ENCODE data around the gene MYT1. TPM values are rescaled to one million over a fixed set of nuclear protein-coding genes. Genes with fewer than 3 reads are reported as not detected.
A peak's percentile ranks its signal among the peaks of the same experiment; 100 is the strongest.

The MYT1 gene
- total and polyA plus RNA-seq, 2 of the 13 experiments (the other 11 are each of a cell fraction or from before 2014, with no cell fraction given) = 0.58 to 2.5 TPM

DNA sequence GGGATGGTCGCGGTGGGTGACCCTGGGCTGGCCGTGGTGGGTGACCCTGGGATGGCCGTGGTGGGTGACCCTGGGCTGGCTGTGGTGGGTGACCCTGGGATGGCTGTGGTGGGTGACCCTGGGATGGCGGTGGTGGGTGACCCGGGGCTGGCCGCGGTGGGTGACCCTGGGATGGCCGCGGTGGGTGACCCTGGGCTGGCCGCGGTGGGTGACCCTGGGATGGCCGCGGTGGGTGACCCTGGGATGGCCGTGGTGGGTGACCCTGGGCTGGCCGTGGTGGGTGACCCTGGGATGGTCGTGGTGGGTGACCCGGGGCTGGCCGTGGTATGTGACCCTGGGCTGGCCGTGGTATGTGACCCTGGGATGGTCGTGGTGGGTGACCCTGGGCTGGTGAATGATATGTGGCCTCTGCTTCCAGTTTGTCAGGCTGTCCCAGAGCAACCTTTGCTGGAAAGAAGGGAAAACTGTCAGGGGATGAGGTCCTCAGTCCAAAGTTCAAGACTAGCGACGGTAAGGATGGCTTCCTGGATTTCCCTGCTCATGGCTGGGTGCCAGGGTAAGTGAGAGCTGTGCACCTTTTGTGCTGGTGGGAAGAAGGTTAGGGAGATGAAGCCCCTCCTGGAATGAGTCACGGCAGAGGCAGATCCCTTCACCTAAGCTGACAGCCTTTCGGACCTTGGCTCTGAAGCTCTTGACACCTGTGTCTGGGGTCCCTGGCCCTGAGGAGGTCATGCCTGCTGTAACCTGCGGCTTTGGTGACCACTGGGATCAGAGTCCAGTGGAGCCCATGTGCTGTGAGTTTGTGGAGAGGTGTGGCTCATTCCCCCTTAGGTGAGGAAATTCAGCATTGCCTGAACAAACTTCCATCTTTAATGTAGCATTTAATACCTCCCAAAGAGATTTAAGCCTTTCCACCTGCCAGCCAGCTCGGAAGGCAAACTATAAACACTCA is 72.2 kb downstream of the MYT1 start (continued):
- TF ChIP-seq, protein P1, sequence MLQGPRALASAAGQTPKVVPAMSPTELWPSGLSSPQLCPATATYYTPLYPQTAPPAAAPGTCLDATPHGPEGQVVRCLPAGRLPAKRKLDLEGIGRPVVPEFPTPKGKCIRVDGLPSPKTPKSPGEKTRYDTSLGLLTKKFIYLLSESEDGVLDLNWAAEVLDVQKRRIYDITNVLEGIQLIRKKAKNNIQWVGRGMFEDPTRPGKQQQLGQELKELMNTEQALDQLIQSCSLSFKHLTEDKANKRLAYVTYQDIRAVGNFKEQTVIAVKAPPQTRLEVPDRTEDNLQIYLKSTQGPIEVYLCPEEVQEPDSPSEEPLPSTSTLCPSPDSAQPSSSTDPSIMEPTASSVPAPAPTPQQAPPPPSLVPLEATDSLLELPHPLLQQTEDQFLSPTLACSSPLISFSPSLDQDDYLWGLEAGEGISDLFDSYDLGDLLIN (CRISPR knock-in tag; IDR thresholded peaks at IDR 0.05; ENCODE audit: borderline replicate concordance) = no peak
- TF ChIP-seq ZNF629 (CRISPR knock-in tag; conservative IDR thresholded peaks at IDR 0.05) = no peak; the same call in 1 of the 2 replicates
- TF ChIP-seq KAT2B (IDR thresholded peaks at IDR 0.05; ENCODE audit: borderline replicate concordance, low read depth, low read length) = no peak
- no peak for TF ChIP-seq NONO (IDR thresholded peaks at IDR 0.05)
- TF ChIP-seq NONO (CRISPR knock-in tag; conservative IDR thresholded peaks at IDR 0.05) = no peak; the same call in 1 of the 2 replicates
- TF ChIP-seq CHD4 (IDR thresholded peaks at IDR 0.05; ENCODE audit: borderline replicate concordance, low read length) = no peak; the same call in 1 of the 2 replicates
- TF ChIP-seq ZNF772 (CRISPR knock-in tag; IDR thresholded peaks at IDR 0.05) = peak; percentile 94; the same call in 1 of the 2 replicates
- peak; percentile 35; the same call in 1 of the 2 replicates for TF ChIP-seq EHMT2 (IDR thresholded peaks at IDR 0.05; ENCODE audit: borderline replicate concordance, low read depth, low read length)
- TF ChIP-seq GLI4 (CRISPR knock-in tag; IDR thresholded peaks at IDR 0.05; ENCODE audit: borderline replicate concordance) = no peak
- TF ChIP-seq CENPX (CRISPR knock-in tag; IDR thresholded peaks at IDR 0.05) = no peak
- peak; percentile 62; the same call in 1 of the 2 replicates for TF ChIP-seq BORCS8-MEF2B (CRISPR knock-in tag; IDR thresholded peaks at IDR 0.05)
- TF ChIP-seq, protein P2, sequence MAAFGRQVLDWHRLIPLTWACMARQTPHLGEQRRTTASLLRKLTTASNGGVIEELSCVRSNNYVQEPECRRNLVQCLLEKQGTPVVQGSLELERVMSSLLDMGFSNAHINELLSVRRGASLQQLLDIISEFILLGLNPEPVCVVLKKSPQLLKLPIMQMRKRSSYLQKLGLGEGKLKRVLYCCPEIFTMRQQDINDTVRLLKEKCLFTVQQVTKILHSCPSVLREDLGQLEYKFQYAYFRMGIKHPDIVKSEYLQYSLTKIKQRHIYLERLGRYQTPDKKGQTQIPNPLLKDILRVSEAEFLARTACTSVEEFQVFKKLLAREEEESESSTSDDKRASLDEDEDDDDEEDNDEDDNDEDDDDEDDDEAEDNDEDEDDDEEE (CRISPR knock-in tag; IDR thresholded peaks at IDR 0.05) = no peak
- TF ChIP-seq, protein P3, sequence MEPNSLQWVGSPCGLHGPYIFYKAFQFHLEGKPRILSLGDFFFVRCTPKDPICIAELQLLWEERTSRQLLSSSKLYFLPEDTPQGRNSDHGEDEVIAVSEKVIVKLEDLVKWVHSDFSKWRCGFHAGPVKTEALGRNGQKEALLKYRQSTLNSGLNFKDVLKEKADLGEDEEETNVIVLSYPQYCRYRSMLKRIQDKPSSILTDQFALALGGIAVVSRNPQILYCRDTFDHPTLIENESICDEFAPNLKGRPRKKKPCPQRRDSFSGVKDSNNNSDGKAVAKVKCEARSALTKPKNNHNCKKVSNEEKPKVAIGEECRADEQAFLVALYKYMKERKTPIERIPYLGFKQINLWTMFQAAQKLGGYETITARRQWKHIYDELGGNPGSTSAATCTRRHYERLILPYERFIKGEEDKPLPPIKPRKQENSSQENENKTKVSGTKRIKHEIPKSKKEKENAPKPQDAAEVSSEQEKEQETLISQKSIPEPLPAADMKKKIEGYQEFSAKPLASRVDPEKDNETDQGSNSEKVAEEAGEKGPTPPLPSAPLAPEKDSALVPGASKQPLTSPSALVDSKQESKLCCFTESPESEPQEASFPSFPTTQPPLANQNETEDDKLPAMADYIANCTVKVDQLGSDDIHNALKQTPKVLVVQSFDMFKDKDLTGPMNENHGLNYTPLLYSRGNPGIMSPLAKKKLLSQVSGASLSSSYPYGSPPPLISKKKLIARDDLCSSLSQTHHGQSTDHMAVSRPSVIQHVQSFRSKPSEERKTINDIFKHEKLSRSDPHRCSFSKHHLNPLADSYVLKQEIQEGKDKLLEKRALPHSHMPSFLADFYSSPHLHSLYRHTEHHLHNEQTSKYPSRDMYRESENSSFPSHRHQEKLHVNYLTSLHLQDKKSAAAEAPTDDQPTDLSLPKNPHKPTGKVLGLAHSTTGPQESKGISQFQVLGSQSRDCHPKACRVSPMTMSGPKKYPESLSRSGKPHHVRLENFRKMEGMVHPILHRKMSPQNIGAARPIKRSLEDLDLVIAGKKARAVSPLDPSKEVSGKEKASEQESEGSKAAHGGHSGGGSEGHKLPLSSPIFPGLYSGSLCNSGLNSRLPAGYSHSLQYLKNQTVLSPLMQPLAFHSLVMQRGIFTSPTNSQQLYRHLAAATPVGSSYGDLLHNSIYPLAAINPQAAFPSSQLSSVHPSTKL (CRISPR knock-in tag; IDR thresholded peaks at IDR 0.05) = peak; percentile 89
- no peak for TF ChIP-seq NFKB2 (CRISPR knock-in tag; IDR thresholded peaks at IDR 0.05; ENCODE audit: borderline replicate concordance)
- peak; percentile 88 for TF ChIP-seq JUN (CRISPR knock-in tag; IDR thresholded peaks at IDR 0.05)
- TF ChIP-seq, protein P4, sequence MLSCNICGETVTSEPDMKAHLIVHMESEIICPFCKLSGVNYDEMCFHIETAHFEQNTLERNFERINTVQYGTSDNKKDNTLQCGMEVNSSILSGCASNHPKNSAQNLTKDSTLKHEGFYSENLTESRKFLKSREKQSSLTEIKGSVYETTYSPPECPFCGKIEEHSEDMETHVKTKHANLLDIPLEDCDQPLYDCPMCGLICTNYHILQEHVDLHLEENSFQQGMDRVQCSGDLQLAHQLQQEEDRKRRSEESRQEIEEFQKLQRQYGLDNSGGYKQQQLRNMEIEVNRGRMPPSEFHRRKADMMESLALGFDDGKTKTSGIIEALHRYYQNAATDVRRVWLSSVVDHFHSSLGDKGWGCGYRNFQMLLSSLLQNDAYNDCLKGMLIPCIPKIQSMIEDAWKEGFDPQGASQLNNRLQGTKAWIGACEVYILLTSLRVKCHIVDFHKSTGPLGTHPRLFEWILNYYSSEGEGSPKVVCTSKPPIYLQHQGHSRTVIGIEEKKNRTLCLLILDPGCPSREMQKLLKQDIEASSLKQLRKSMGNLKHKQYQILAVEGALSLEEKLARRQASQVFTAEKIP (CRISPR knock-in tag; IDR thresholded peaks at IDR 0.05; ENCODE audit: borderline replicate concordance) = no peak
- peak; percentile 60 for TF ChIP-seq THAP11 (CRISPR knock-in tag; IDR thresholded peaks at IDR 0.05)
- TF ChIP-seq ZNF296 (CRISPR knock-in tag; conservative IDR thresholded peaks at IDR 0.05) = peak; percentile 78; the same call in 1 of the 2 replicates

All from HepG2 (cell line).